IMR-90 (cell line): ENCODE measurements around the gene CA12. TPM values are rescaled to one million over a fixed set of nuclear protein-coding genes. Genes with fewer than 3 reads are reported as not detected.

Experiments
- ATAC-seq: fragments of 200-7000 bp; cut with Tn5 transposase; 2 replicates; pipeline ENCODE4 v1.9.1; 2020; ENCODE audit warnings: low read depth, mild to moderate bottlenecking, moderate library complexity
- BruUV-seq: library from RNA; stranded (reverse); fragments of 400-500 nt; replicated peaks from 2 replicates; lab custom pipeline; 2021; lab: Mats Ljungman, UMichigan
- CTCF ChIA-PET: fragments of 300-600 bp; formaldehyde crosslinking; extraction: SDS; loops from one replicate; lab custom pipeline; 2021; ENCODE audit warnings: antibody characterized with exemption; lab: Yijun Ruan, JAX
- POLR2A ChIA-PET: fragments of 300-600 bp; sonication (Branson Sonifier 250); formaldehyde crosslinking; loops from one replicate; lab custom pipeline; 2022; ENCODE audit warnings: antibody characterized with exemption; ENCODE audit not compliant: unreplicated experiment; lab: Charles Lee
- DNase-seq: peaks from one replicate; pipeline ENCODE4 v3.0.0; 2013
- H2AFZ ChIP-seq: replicated peaks from 2 replicates; pipeline ENCODE3; 2013; ENCODE audit warnings: low read length, mild to moderate bottlenecking; ENCODE audit not compliant: poor library complexity
- H2AK5ac ChIP-seq: 2 replicates; pipeline ENCODE4 v1.6.1; 2013; ENCODE audit warnings: low read depth, low read length, inconsistent platforms
- H2AK9ac ChIP-seq: replicated peaks from 2 replicates; pipeline ENCODE3; 2013; ENCODE audit warnings: mild to moderate bottlenecking, low read depth, low read length, moderate library complexity; ENCODE audit not compliant: poor library complexity
- H2BK120ac ChIP-seq: 2 replicates; pipeline ENCODE4 v1.6.1; 2013; ENCODE audit warnings: low read depth, low read length, inconsistent platforms
- H2BK15ac ChIP-seq: 3 replicates; pipeline ENCODE4 v1.6.1; 2013; ENCODE audit warnings: low read depth, low read length, inconsistent platforms
- H2BK20ac ChIP-seq: 2 replicates; pipeline ENCODE4 v1.6.1; 2013; ENCODE audit warnings: low read depth, mild to moderate bottlenecking, inconsistent platforms, low read length, moderate library complexity
- H2BK5ac ChIP-seq: 2 replicates; pipeline ENCODE4 v1.6.1; 2013; ENCODE audit warnings: mild to moderate bottlenecking, low read depth, low read length, inconsistent platforms; ENCODE audit not compliant: poor library complexity, severe bottlenecking
- H3K14ac ChIP-seq: replicated peaks from 2 replicates; pipeline ENCODE4 v1.6.1; 2013; ENCODE audit warnings: low read depth, low read length, inconsistent platforms
- H3K18ac ChIP-seq: 2 replicates; pipeline ENCODE4 v1.6.1; 2013; ENCODE audit warnings: low read depth, low read length, control low read depth
- H3K23ac ChIP-seq: 2 replicates; pipeline ENCODE4 v1.6.1; 2013; ENCODE audit warnings: low read depth, low read length, inconsistent platforms
- H3K27ac ChIP-seq: 2 replicates; pipeline ENCODE4 v1.5.1; 2013; ENCODE audit warnings: mild to moderate bottlenecking, control low read depth, low read length; ENCODE audit not compliant: insufficient read depth
- H3K27me3 ChIP-seq: 2 replicates; pipeline ENCODE4 v1.6.1; 2013; ENCODE audit warnings: low read length; ENCODE audit not compliant: control insufficient read depth, insufficient read depth
- H3K36me3 ChIP-seq: 2 replicates; pipeline ENCODE4 v1.6.1; 2013; ENCODE audit warnings: low read length, mixed read lengths; ENCODE audit not compliant: control insufficient read depth, insufficient read depth
- H3K4ac ChIP-seq: 2 replicates; pipeline ENCODE4 v1.6.1; 2013; ENCODE audit warnings: low read depth, low read length, inconsistent platforms
- H3K4me1 ChIP-seq: 2 replicates; pipeline ENCODE4 v1.6.1; 2013; ENCODE audit warnings: low read length, mixed read lengths; ENCODE audit not compliant: control insufficient read depth, insufficient read depth
- H3K4me2 ChIP-seq: 2 replicates; pipeline ENCODE4 v1.6.1; 2013; ENCODE audit warnings: low read depth, mild to moderate bottlenecking, control low read depth, low read length, moderate library complexity
- H3K4me3 ChIP-seq: 2 replicates; pipeline ENCODE4 v1.5.1; 2013; ENCODE audit warnings: low read depth, mild to moderate bottlenecking, control low read depth, low read length, moderate library complexity; ENCODE audit not compliant: insufficient read depth
- H3K56ac ChIP-seq: 2 replicates; pipeline ENCODE4 v1.6.1; 2013; ENCODE audit warnings: low read length, inconsistent platforms; ENCODE audit not compliant: insufficient read depth; ENCODE audit errors: extremely low read depth
- H3K79me1 ChIP-seq, 2 experiments: 2 replicates each; pipeline ENCODE4 v1.6.1; 2013; ENCODE audit warnings: low read length in 2 of 2, inconsistent platforms in 1 of 2, low read depth in 1 of 2
- H3K9ac ChIP-seq: 2 replicates; pipeline ENCODE4 v1.6.1; 2013; ENCODE audit warnings: low read depth, low read length, control low read depth
- H3K9me1 ChIP-seq: 2 replicates; pipeline ENCODE4 v1.6.1; 2013; ENCODE audit warnings: low read length, inconsistent platforms; ENCODE audit not compliant: insufficient read depth
- H3K9me3 ChIP-seq: 2 replicates; pipeline ENCODE4 v1.6.1; 2013; ENCODE audit warnings: low read length; ENCODE audit not compliant: control insufficient read depth, insufficient read depth
- H4K20me1 ChIP-seq: 2 replicates; pipeline ENCODE4 v1.6.1; 2013; ENCODE audit warnings: low read length, inconsistent platforms; ENCODE audit not compliant: insufficient read depth
- H4K5ac ChIP-seq: 2 replicates; pipeline ENCODE4 v1.6.1; 2013; ENCODE audit warnings: mild to moderate bottlenecking, low read depth, low read length, control low read depth
- H4K8ac ChIP-seq, 2 experiments: 2 replicates each; pipeline ENCODE4 v1.6.1; 2013; ENCODE audit warnings: low read depth in 2 of 2, low read length in 2 of 2, control low read depth in 1 of 2, inconsistent platforms in 1 of 2
- H4K91ac ChIP-seq: 2 replicates; pipeline ENCODE4 v1.6.1; 2013; ENCODE audit warnings: low read depth, low read length, inconsistent platforms; ENCODE audit not compliant: insufficient read depth
- BHLHE40 ChIP-seq: fragments of 150-350 bp; IDR thresholded peaks from 2 replicates; pipeline ENCODE4 v1.6.1; 2016; ENCODE audit warnings: mild to moderate bottlenecking, low read depth, low read length
- CHD1 ChIP-seq: IDR thresholded peaks from 2 replicates; pipeline ENCODE4 v1.6.1; 2012; ENCODE audit warnings: low read depth, low read length, improper control_type of control experiment
- MAFK ChIP-seq: IDR thresholded peaks from 2 replicates; pipeline ENCODE4 v1.6.1; 2012; ENCODE audit warnings: low read depth, low read length, improper control_type of control experiment
- MAZ ChIP-seq: IDR thresholded peaks from 2 replicates; pipeline ENCODE4 v1.6.1; 2012; ENCODE audit warnings: low read depth, mild to moderate bottlenecking, low read length, improper control_type of control experiment, moderate library complexity, borderline replicate concordance
- MXI1 ChIP-seq: IDR thresholded peaks from 2 replicates; pipeline ENCODE4 v1.6.1; 2012; ENCODE audit warnings: low read depth, mild to moderate bottlenecking, low read length, moderate library complexity, borderline replicate concordance
- NFE2L2 ChIP-seq: fragments of 150-350 bp; IDR thresholded peaks from 2 replicates; pipeline ENCODE4 v1.6.1; 2016; ENCODE audit warnings: low read depth, mild to moderate bottlenecking, low read length
- POLR2A ChIP-seq: IDR thresholded peaks from 2 replicates; pipeline ENCODE4 v1.6.1; 2012; ENCODE audit warnings: mild to moderate bottlenecking, low read depth, low read length
- RAD21 ChIP-seq: IDR thresholded peaks from 2 replicates; pipeline ENCODE4 v1.6.1; 2012; ENCODE audit warnings: low read length, improper control_type of control experiment
- RCOR1 ChIP-seq: IDR thresholded peaks from 2 replicates; pipeline ENCODE4 v1.6.1; 2012; ENCODE audit warnings: mild to moderate bottlenecking, low read length, improper control_type of control experiment; ENCODE audit not compliant: insufficient replicate concordance
- SMC3 ChIP-seq: fragments of 150-350 bp; IDR thresholded peaks from 2 replicates; pipeline ENCODE4 v1.6.1; 2016; ENCODE audit warnings: low read depth, mild to moderate bottlenecking, antibody characterized with exemption, low read length, moderate library complexity
- WGBS, 2 experiments: methylation state at CpG; one replicate each; pipeline versions ENCODE4 v1.1.5 to v1.1.7; 2013; ENCODE audit warnings: missing lambda C conversion rate in 2 of 2; ENCODE audit not compliant: insufficient read length in 1 of 2; ENCODE audit errors: extremely low coverage in 2 of 2; 5-methylcytosine and 5-hydroxymethylcytosine counted together
- dilution Hi-C: fragments of 300-500 bp; cut with HindIII; formaldehyde crosslinking; loops from one replicate; pipeline ENCODE4 v1.14.3; 2018; ENCODE audit warnings: low sequenced_read_pairs; ENCODE audit not compliant: unreplicated experiment
- in situ Hi-C: fragments of 300-500 bp; cut with MboI; formaldehyde crosslinking; loops from 3 replicates; pipeline ENCODE4 v1.14.3; 2019; ENCODE audit warnings: low sequenced_read_pairs, inconsistent platforms, mixed read lengths
- intact Hi-C: fragments of 100-400 bp; cut with micrococcal nuclease; formaldehyde crosslinking; loops from 2 replicates; pipeline ENCODE4 v1.10.0; 2022
- polyA plus RNA-seq, 3 experiments: library from polyadenylated mRNA; depleted of rRNA; stranded (reverse); fragments of >200 nt; gene quantifications; 2 replicates each; pipeline ENCODE4 v1.2.3, GENCODE V29; 2012; ENCODE audit warnings: low replicate concordance in 1 of 3
- total RNA-seq: library from RNA; depleted of rRNA; stranded (reverse); fragments of >200 nt; gene quantifications from 2 replicates; pipeline ENCODE4 v1.2.3, GENCODE V29; 2012

Gene CA12
- total and polyA plus RNA-seq, 2 of the 4 experiments (the other 2 are of a cell fraction): 33.7 to 52.6 TPM

GRCh38 chr15:63339836-63340235 lies 41.8 kb downstream of the CA12 start:
- no peak overlapping the region for H3K23ac ChIP-seq
- no peak overlapping the region for H2BK15ac ChIP-seq
- ATAC-seq (no peak), DNase-seq (no peak)
- H3K56ac ChIP-seq: no peak overlapping the region
- no peak overlapping the region for H2BK120ac ChIP-seq
- H3K4me1 ChIP-seq: peaks cover 4% of the 10 kb centered on the region
- no peak for TF ChIP-seq MAZ
- no peak for TF ChIP-seq MAFK
- TF ChIP-seq RCOR1: no peak
- no peak for TF ChIP-seq MXI1
- no peak for TF ChIP-seq BHLHE40
- TF ChIP-seq CHD1: no peak
- TF ChIP-seq SMC3: no peak
- no peak for TF ChIP-seq NFE2L2
- TF ChIP-seq POLR2A: no peak
- TF ChIP-seq RAD21: no peak
- H3K9ac ChIP-seq: no peak overlapping the region
- H3K9me3 ChIP-seq: no peaks in the 10 kb centered on the region
- no peak overlapping the region for H2BK5ac ChIP-seq
- in situ Hi-C loops (no loop called here), dilution Hi-C loops (no loop called here), intact Hi-C loops (no loop called here)
- H3K4ac ChIP-seq: no peak overlapping the region
- H3K18ac ChIP-seq: no peak overlapping the region
- no peak overlapping the region for H4K8ac ChIP-seq
- WGBS, 2 experiments: 83% methylated on average over 1 of the region's 1 CpG; no CpG with 5 or more reads in 1 of the 2 experiments
- no peaks in the 10 kb centered on the region for H3K27me3 ChIP-seq
- H2AFZ ChIP-seq: no peak overlapping the region
- H3K36me3 ChIP-seq: no peaks in the 10 kb centered on the region
- no peak overlapping the region for H2AK5ac ChIP-seq
- no peak overlapping the region for H3K4me3 ChIP-seq
- no peaks in the 10 kb centered on the region for H3K79me1 ChIP-seq
- H4K5ac ChIP-seq: no peak overlapping the region
- H2AK9ac ChIP-seq: no peak overlapping the region
- peaks cover 13% of the 10 kb centered on the region; the same call in 1 of the 2 replicates for H3K9me1 ChIP-seq
- H3K4me2 ChIP-seq: no peak overlapping the region
- H4K20me1 ChIP-seq: no peaks in the 10 kb centered on the region
- H3K14ac ChIP-seq: no peak overlapping the region
- no peak overlapping the region for H2BK20ac ChIP-seq
- no peak overlapping the region for H3K27ac ChIP-seq
- ChIA-PET CTCF (no interaction called here), POLR2A (no interaction called here)
- BruUV-seq: no TSS peak
- H4K91ac ChIP-seq: no peak overlapping the region
